ENCODE data around the gene ARHGEF6. TPM values are rescaled to one million over a fixed set of nuclear protein-coding genes. Genes with fewer than 3 reads are reported as not detected.

ARHGEF6 gene
- total and polyA plus RNA-seq, 4 donors = 1.6 to 9.2 (median 4.2) TPM

DNA sequence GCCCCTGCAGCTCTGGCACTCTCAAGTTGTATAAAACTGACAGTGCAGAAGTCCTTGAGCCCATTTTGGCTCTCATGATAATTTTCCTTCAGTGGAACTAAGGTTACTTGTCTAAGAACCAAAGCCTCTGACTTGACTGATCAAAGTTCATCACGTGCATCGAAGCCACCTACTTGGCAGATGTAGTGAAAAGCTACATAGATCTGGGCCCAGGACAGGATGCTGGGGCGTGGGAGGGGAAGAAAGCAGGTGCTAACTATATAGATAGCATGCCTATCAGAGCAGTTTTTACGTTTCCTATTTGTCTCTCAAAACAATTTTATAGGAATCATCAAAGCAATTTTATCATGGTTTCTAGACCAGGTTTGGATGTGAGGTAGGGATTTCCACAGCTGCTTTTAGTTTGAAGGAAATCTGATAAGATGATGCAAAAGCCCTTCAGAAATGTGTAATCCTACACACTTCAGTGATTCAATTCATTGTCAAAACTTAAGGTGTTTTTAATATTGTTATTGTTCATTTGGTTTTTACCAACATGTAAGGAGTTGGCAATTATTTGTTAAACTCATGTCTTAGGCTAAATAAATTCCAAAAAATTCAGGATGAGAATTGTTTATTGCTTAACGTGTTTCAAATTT lies 134.0 kb downstream of the ARHGEF6 start:
- Histone ChIP-seq H3K4me3 (ENCODE audit: low read depth in 1 of 3, low read length in 3 of 3) (no peak overlapping the region), H3K4me1 (ENCODE audit: control insufficient read depth in 4 of 4, insufficient read depth in 4 of 4, low read length in 3 of 4) (no peaks in the 10 kb centered on the region), H3K27me3 (ENCODE audit: control insufficient read depth in 4 of 4, insufficient read depth in 4 of 4, low read length in 3 of 4) (peaks cover 0 to 4% (median 0%) of the 10 kb centered on the region in 4 donors), H3K36me3 (ENCODE audit: control insufficient read depth in 4 of 4, insufficient read depth in 3 of 4, low read depth in 1 of 4, low read length in 3 of 4) (no peaks in the 10 kb centered on the region), H3K9me3 (ENCODE audit: control insufficient read depth in 4 of 4, low read length in 3 of 4) (no peaks in the 10 kb centered on the region), H3K27ac (ENCODE audit: low read depth in 1 of 2, low read length in 2 of 2) (no peak overlapping the region), H3K9ac (ENCODE audit: low read depth in 1 of 2, low read length in 2 of 2) (no peak overlapping the region)
- WGBS = 67% methylated on average over 5 of the region's 5 CpGs
- DNase-seq (ENCODE audit: low spot score) = no peak
- TF ChIP-seq GABPA (IDR thresholded peaks at IDR 0.05 in 1 of 2, conservative IDR thresholded peaks at IDR 0.05 in 1 of 2) (no peak), NR2F2 (IDR thresholded peaks at IDR 0.05) (no peak), EGR1 (IDR thresholded peaks at IDR 0.05; ENCODE audit: low read depth in 2 of 2) (no peak), TAF1 (conservative IDR thresholded peaks at IDR 0.05) (no peak), SP1 (IDR thresholded peaks at IDR 0.05) (no peak)
- TF ChIP-seq, protein P1, sequence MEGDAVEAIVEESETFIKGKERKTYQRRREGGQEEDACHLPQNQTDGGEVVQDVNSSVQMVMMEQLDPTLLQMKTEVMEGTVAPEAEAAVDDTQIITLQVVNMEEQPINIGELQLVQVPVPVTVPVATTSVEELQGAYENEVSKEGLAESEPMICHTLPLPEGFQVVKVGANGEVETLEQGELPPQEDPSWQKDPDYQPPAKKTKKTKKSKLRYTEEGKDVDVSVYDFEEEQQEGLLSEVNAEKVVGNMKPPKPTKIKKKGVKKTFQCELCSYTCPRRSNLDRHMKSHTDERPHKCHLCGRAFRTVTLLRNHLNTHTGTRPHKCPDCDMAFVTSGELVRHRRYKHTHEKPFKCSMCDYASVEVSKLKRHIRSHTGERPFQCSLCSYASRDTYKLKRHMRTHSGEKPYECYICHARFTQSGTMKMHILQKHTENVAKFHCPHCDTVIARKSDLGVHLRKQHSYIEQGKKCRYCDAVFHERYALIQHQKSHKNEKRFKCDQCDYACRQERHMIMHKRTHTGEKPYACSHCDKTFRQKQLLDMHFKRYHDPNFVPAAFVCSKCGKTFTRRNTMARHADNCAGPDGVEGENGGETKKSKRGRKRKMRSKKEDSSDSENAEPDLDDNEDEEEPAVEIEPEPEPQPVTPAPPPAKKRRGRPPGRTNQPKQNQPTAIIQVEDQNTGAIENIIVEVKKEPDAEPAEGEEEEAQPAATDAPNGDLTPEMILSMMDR (IDR thresholded peaks at IDR 0.05; ENCODE audit: low read depth, low read length, missing input control) = no peak
- TF ChIP-seq, protein P2, sequence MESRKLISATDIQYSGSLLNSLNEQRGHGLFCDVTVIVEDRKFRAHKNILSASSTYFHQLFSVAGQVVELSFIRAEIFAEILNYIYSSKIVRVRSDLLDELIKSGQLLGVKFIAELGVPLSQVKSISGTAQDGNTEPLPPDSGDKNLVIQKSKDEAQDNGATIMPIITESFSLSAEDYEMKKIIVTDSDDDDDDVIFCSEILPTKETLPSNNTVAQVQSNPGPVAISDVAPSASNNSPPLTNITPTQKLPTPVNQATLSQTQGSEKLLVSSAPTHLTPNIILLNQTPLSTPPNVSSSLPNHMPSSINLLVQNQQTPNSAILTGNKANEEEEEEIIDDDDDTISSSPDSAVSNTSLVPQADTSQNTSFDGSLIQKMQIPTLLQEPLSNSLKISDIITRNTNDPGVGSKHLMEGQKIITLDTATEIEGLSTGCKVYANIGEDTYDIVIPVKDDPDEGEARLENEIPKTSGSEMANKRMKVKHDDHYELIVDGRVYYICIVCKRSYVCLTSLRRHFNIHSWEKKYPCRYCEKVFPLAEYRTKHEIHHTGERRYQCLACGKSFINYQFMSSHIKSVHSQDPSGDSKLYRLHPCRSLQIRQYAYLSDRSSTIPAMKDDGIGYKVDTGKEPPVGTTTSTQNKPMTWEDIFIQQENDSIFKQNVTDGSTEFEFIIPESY (IDR thresholded peaks at IDR 0.05) = no peak
- TF ChIP-seq, protein P3, sequence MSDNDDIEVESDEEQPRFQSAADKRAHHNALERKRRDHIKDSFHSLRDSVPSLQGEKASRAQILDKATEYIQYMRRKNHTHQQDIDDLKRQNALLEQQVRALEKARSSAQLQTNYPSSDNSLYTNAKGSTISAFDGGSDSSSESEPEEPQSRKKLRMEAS (IDR thresholded peaks at IDR 0.05) = no peak
- TF ChIP-seq, protein P4, sequence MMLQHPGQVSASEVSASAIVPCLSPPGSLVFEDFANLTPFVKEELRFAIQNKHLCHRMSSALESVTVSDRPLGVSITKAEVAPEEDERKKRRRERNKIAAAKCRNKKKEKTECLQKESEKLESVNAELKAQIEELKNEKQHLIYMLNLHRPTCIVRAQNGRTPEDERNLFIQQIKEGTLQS (IDR thresholded peaks at IDR 0.05) = no peak

DNA sequence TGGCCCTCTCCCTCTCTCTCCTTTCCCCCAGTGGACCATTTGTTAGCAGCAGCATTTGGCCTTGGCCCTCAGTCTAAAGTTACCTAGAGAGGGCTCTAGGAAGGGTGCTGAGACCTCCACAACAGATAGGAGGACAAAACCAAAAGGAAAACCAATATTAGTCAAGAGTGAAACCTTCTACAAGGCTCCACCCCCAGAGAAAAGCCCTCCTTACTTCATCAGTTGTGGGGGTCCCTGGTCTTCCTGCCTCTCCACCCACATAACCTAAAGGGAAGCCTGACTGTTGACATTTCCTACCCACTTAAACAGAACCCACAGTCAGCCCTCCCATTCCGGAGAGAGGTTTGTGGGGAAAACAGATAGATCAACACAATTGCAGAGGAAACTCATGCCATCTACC lies 137.5 kb downstream of the ARHGEF6 start:
- Histone ChIP-seq H3K4me3 (ENCODE audit: low read depth in 1 of 3, low read length in 3 of 3) (no peak overlapping the region), H3K9me3 (ENCODE audit: control insufficient read depth in 4 of 4, low read length in 3 of 4) (no peaks in the 10 kb centered on the region), H3K36me3 (ENCODE audit: control insufficient read depth in 4 of 4, insufficient read depth in 3 of 4, low read depth in 1 of 4, low read length in 3 of 4) (no peaks in the 10 kb centered on the region), H3K9ac (ENCODE audit: low read depth in 1 of 2, low read length in 2 of 2) (no peak overlapping the region), H3K4me1 (ENCODE audit: control insufficient read depth in 4 of 4, insufficient read depth in 4 of 4, low read length in 3 of 4) (no peaks in the 10 kb centered on the region), H3K27ac (ENCODE audit: low read depth in 1 of 2, low read length in 2 of 2) (no peak overlapping the region), H3K27me3 (ENCODE audit: control insufficient read depth in 4 of 4, insufficient read depth in 4 of 4, low read length in 3 of 4) (no peaks in the 10 kb centered on the region)
- TF ChIP-seq FOXA2 (IDR thresholded peaks at IDR 0.05) (no peak), HNF4A (conservative IDR thresholded peaks at IDR 0.05) (no peak), FOXA1 (IDR thresholded peaks at IDR 0.05) (no peak), RAD21 (IDR thresholded peaks at IDR 0.05) (no peak), YY1 (IDR thresholded peaks at IDR 0.05) (no peak)
- WGBS = 52% methylated on average over 1 of the region's 1 CpG
- DNase-seq (ENCODE audit: low spot score) = no peak

All from liver (tissue), 9 donors.